HepG2 (cell line): Measurements from ENCODE around the gene ZDHHC16. TPM values are rescaled to one million over a fixed set of nuclear protein-coding genes. Genes with fewer than 3 reads are reported as not detected.

Experiments used
- KDM2A ChIP-seq: sonication (generic); formaldehyde crosslinking; IDR thresholded peaks from 2 replicates; pipeline ENCODE4 v1.4.0; 2020; ENCODE audit warnings: low read depth, missing genetic modification reagents, borderline replicate concordance
- NR1H2 ChIP-seq: sonication (generic); formaldehyde crosslinking; IDR thresholded peaks from 2 replicates; pipeline ENCODE4 v1.8.1; 2022; ENCODE audit warnings: low read depth, missing genetic modification reagents, borderline replicate concordance
- ZFP36L1 ChIP-seq: sonication (generic); formaldehyde crosslinking; IDR thresholded peaks from 2 replicates; pipeline ENCODE4 v1.8.0; 2022; ENCODE audit warnings: mild to moderate bottlenecking, missing genetic modification reagents, moderate library complexity
- ZNF44 ChIP-seq: sonication (generic); formaldehyde crosslinking; IDR thresholded peaks from 2 replicates; pipeline ENCODE4 v1.5.1; 2020; ENCODE audit warnings: mild to moderate bottlenecking, missing genetic modification reagents
- ZNF775 ChIP-seq: sonication (generic); formaldehyde crosslinking; IDR thresholded peaks from 2 replicates; pipeline ENCODE4 v1.4.0; 2020; ENCODE audit warnings: missing genetic modification reagents, mild to moderate bottlenecking, moderate library complexity, borderline replicate concordance
- polyA plus RNA-seq, 8 experiments: library from polyadenylated mRNA; depleted of rRNA in 3 of 8; stranded (reverse) in 7 of 8; unstranded in 1 of 8; fragments of >200 nt; fragmentation: Illumina TruSeq in 4 of 8; extraction: Trizol in 4 of 8; gene quantifications; 2 replicates each; pipeline versions ENCODE4 v1.2.1 to v1.2.3, GENCODE V29; 2011 to 2016; ENCODE audit warnings: low read depth in 4 of 8, missing spikeins in 1 of 8, mixed read lengths in 1 of 8; ENCODE audit not compliant: insufficient read depth in 1 of 8
- total RNA-seq, 5 experiments: library from RNA; depleted of rRNA; stranded (reverse); fragments of >200 nt; fragmentation: Illumina TruSeq; extraction: Trizol; gene quantifications; 2 replicates each; pipeline ENCODE4 v1.2.3, GENCODE V29; 2016; ENCODE audit warnings: low read depth in 1 of 5
- TF ChIP-seq, protein P1 (sequence below): sonication (generic); formaldehyde crosslinking; IDR thresholded peaks from 2 replicates; pipeline ENCODE4 v1.4.0; 2020; ENCODE audit warnings: mild to moderate bottlenecking, low read depth, missing genetic modification reagents
- TF ChIP-seq, protein P2 (sequence below): sonication (generic); formaldehyde crosslinking; IDR thresholded peaks from 2 replicates; pipeline ENCODE4 v1.4.0; 2020; ENCODE audit warnings: mild to moderate bottlenecking, missing genetic modification reagents
- TF ChIP-seq, protein P3 (sequence below): sonication (generic); formaldehyde crosslinking; IDR thresholded peaks from 2 replicates; pipeline ENCODE4 v1.5.0; 2020; ENCODE audit warnings: missing genetic modification reagents
- TF ChIP-seq, protein P4 (sequence below): sonication (generic); formaldehyde crosslinking; IDR thresholded peaks from 2 replicates; pipeline ENCODE4 v1.4.0; 2020; ENCODE audit warnings: missing genetic modification reagents
- TF ChIP-seq, protein P5 (sequence below): sonication (generic); formaldehyde crosslinking; IDR thresholded peaks from 2 replicates; pipeline ENCODE4 v1.5.1; 2020; ENCODE audit warnings: mild to moderate bottlenecking, missing genetic modification reagents, borderline replicate concordance
- TF ChIP-seq, protein P6 (sequence below): fragments of 450-650 bp; IDR thresholded peaks from 2 replicates; pipeline ENCODE4 v1.6.1; 2017; ENCODE audit warnings: mild to moderate bottlenecking

The ZDHHC16 gene
- total and polyA plus RNA-seq, 2 of the 13 experiments (the other 11 are each of a cell fraction or from before 2014, with no cell fraction given): 40.8 to 41.8 TPM

DNA sequence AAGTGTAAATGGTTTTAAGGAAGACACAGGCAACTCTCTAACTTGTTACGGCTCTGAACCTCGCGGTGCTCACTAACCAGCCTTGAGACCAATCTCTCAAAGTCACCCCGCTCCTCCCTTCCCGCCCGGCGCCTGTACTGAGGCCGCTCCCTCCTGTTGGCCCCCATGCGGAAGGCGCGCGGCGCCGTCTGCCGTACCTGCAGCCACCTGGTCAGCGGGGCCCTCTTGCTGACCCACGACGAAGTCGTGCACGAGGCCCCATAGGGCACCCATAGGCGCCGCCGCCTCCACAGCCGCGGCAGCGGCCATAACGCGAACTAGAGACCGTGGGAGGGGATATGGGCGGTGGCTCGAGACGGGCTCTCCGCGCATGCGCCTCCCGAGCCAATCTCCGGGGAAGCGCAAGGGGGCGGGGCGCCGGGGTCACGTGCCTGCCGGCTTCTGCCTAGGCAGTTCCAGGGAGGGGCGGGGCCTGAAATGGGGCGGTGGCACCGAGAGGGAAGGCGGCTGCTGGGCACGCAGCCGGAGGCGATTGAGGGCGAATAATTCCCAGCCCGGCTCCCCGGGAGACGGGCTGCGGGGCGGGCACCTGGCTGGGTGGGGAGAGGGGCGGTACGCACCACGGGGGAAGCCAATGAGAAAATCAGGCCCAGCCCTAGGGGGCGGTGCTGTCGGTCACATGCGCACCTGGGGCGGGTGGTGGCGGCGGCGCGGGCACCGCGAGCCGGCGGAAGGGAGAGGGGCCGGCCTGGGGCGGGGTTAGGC lies 52.3 kb downstream of the ZDHHC16 start, which contains the start of gene MMS19 (continued):
- TF ChIP-seq, protein P1, sequence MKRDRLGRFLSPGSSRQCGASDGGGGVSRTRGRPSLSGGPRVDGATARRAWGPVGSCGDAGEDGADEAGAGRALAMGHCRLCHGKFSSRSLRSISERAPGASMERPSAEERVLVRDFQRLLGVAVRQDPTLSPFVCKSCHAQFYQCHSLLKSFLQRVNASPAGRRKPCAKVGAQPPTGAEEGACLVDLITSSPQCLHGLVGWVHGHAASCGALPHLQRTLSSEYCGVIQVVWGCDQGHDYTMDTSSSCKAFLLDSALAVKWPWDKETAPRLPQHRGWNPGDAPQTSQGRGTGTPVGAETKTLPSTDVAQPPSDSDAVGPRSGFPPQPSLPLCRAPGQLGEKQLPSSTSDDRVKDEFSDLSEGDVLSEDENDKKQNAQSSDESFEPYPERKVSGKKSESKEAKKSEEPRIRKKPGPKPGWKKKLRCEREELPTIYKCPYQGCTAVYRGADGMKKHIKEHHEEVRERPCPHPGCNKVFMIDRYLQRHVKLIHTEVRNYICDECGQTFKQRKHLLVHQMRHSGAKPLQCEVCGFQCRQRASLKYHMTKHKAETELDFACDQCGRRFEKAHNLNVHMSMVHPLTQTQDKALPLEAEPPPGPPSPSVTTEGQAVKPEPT (CRISPR knock-in tag): peak; percentile 73; the same call in 1 of the 2 replicates
- TF ChIP-seq, protein P2, sequence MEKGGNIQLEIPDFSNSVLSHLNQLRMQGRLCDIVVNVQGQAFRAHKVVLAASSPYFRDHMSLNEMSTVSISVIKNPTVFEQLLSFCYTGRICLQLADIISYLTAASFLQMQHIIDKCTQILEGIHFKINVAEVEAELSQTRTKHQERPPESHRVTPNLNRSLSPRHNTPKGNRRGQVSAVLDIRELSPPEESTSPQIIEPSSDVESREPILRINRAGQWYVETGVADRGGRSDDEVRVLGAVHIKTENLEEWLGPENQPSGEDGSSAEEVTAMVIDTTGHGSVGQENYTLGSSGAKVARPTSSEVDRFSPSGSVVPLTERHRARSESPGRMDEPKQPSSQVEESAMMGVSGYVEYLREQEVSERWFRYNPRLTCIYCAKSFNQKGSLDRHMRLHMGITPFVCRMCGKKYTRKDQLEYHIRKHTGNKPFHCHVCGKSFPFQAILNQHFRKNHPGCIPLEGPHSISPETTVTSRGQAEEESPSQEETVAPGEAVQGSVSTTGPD (CRISPR knock-in tag): no peak
- TF ChIP-seq ZNF44 (CRISPR knock-in tag): peak; percentile 65; the same call in 1 of the 2 replicates
- TF ChIP-seq, protein P3, sequence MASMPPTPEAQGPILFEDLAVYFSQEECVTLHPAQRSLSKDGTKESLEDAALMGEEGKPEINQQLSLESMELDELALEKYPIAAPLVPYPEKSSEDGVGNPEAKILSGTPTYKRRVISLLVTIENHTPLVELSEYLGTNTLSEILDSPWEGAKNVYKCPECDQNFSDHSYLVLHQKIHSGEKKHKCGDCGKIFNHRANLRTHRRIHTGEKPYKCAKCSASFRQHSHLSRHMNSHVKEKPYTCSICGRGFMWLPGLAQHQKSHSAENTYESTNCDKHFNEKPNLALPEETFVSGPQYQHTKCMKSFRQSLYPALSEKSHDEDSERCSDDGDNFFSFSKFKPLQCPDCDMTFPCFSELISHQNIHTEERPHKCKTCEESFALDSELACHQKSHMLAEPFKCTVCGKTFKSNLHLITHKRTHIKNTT (CRISPR knock-in tag): no peak
- TF ChIP-seq, protein P4, sequence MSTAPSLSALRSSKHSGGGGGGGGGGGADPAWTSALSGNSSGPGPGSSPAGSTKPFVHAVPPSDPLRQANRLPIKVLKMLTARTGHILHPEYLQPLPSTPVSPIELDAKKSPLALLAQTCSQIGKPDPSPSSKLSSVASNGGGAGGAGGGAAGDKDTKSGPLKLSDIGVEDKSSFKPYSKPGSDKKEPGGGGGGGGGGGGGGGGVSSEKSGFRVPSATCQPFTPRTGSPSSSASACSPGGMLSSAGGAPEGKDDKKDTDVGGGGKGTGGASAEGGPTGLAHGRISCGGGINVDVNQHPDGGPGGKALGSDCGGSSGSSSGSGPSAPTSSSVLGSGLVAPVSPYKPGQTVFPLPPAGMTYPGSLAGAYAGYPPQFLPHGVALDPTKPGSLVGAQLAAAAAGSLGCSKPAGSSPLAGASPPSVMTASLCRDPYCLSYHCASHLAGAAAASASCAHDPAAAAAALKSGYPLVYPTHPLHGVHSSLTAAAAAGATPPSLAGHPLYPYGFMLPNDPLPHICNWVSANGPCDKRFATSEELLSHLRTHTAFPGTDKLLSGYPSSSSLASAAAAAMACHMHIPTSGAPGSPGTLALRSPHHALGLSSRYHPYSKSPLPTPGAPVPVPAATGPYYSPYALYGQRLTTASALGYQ (CRISPR knock-in tag): no peak
- TF ChIP-seq, protein P5, sequence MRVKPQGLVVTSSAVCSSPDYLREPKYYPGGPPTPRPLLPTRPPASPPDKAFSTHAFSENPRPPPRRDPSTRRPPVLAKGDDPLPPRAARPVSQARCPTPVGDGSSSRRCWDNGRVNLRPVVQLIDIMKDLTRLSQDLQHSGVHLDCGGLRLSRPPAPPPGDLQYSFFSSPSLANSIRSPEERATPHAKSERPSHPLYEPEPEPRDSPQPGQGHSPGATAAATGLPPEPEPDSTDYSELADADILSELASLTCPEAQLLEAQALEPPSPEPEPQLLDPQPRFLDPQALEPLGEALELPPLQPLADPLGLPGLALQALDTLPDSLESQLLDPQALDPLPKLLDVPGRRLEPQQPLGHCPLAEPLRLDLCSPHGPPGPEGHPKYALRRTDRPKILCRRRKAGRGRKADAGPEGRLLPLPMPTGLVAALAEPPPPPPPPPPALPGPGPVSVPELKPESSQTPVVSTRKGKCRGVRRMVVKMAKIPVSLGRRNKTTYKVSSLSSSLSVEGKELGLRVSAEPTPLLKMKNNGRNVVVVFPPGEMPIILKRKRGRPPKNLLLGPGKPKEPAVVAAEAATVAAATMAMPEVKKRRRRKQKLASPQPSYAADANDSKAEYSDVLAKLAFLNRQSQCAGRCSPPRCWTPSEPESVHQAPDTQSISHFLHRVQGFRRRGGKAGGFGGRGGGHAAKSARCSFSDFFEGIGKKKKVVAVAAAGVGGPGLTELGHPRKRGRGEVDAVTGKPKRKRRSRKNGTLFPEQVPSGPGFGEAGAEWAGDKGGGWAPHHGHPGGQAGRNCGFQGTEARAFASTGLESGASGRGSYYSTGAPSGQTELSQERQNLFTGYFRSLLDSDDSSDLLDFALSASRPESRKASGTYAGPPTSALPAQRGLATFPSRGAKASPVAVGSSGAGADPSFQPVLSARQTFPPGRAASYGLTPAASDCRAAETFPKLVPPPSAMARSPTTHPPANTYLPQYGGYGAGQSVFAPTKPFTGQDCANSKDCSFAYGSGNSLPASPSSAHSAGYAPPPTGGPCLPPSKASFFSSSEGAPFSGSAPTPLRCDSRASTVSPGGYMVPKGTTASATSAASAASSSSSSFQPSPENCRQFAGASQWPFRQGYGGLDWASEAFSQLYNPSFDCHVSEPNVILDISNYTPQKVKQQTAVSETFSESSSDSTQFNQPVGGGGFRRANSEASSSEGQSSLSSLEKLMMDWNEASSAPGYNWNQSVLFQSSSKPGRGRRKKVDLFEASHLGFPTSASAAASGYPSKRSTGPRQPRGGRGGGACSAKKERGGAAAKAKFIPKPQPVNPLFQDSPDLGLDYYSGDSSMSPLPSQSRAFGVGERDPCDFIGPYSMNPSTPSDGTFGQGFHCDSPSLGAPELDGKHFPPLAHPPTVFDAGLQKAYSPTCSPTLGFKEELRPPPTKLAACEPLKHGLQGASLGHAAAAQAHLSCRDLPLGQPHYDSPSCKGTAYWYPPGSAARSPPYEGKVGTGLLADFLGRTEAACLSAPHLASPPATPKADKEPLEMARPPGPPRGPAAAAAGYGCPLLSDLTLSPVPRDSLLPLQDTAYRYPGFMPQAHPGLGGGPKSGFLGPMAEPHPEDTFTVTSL (CRISPR knock-in tag): no peak
- no peak; the same call in 1 of the 2 replicates for TF ChIP-seq ZFP36L1 (CRISPR knock-in tag)
- no peak for TF ChIP-seq NR1H2 (CRISPR knock-in tag)
- no peak for TF ChIP-seq ZNF775 (CRISPR knock-in tag)
- TF ChIP-seq KDM2A (CRISPR knock-in tag): peak; percentile 93
- TF ChIP-seq, protein P6, sequence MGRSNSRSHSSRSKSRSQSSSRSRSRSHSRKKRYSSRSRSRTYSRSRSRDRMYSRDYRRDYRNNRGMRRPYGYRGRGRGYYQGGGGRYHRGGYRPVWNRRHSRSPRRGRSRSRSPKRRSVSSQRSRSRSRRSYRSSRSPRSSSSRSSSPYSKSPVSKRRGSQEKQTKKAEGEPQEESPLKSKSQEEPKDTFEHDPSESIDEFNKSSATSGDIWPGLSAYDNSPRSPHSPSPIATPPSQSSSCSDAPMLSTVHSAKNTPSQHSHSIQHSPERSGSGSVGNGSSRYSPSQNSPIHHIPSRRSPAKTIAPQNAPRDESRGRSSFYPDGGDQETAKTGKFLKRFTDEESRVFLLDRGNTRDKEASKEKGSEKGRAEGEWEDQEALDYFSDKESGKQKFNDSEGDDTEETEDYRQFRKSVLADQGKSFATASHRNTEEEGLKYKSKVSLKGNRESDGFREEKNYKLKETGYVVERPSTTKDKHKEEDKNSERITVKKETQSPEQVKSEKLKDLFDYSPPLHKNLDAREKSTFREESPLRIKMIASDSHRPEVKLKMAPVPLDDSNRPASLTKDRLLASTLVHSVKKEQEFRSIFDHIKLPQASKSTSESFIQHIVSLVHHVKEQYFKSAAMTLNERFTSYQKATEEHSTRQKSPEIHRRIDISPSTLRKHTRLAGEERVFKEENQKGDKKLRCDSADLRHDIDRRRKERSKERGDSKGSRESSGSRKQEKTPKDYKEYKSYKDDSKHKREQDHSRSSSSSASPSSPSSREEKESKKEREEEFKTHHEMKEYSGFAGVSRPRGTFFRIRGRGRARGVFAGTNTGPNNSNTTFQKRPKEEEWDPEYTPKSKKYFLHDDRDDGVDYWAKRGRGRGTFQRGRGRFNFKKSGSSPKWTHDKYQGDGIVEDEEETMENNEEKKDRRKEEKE: no peak
